Bronchial epithelial cell (primary cell): ENCODE results near the gene ITGB2. TPM values are rescaled to one million over a fixed set of nuclear protein-coding genes. Genes with fewer than 3 reads are reported as not detected.
A peak's percentile ranks its signal among the peaks of the same experiment; 100 is the strongest.

Experiments used
- DNase-seq: peaks from one replicate; pipeline ENCODE4 v3.0.0-alpha.2; 2010; ENCODE audit warnings: low read depth
- FAIRE-seq: peaks from 2 replicates; lab custom pipeline; 2011; peaks lifted over from hg19 to GRCh38; lab: Jason Lieb, UNC
- H3K27me3 ChIP-seq: 2 replicates; pipeline ENCODE4 v1.5.1; 2011; ENCODE audit warnings: low read length; ENCODE audit not compliant: control insufficient read depth, insufficient read depth
- H3K36me3 ChIP-seq: 2 replicates; pipeline ENCODE4 v1.5.1; 2011; ENCODE audit warnings: low read length; ENCODE audit not compliant: control insufficient read depth, insufficient read depth
- H3K4me3 ChIP-seq: 2 replicates; pipeline ENCODE4 v1.5.1; 2011; ENCODE audit warnings: mild to moderate bottlenecking, low read depth, low read length, control low read depth
- total RNA-seq: library from RNA; depleted of rRNA; stranded (reverse); fragments of >200 nt; gene quantifications from 2 replicates; pipeline ENCODE4 v1.2.1, GENCODE V29; 2014
- TF ChIP-seq, protein P1 (sequence below): IDR thresholded peaks from 2 replicates; pipeline ENCODE4 v1.5.1; 2011; ENCODE audit warnings: mild to moderate bottlenecking, moderate library complexity, low read length, control low read depth, inconsistent platforms; ENCODE audit not compliant: insufficient read depth, severe bottlenecking

The ITGB2 gene
- total RNA-seq, 1 donor from 2014 or later = 1.1 TPM

DNA sequence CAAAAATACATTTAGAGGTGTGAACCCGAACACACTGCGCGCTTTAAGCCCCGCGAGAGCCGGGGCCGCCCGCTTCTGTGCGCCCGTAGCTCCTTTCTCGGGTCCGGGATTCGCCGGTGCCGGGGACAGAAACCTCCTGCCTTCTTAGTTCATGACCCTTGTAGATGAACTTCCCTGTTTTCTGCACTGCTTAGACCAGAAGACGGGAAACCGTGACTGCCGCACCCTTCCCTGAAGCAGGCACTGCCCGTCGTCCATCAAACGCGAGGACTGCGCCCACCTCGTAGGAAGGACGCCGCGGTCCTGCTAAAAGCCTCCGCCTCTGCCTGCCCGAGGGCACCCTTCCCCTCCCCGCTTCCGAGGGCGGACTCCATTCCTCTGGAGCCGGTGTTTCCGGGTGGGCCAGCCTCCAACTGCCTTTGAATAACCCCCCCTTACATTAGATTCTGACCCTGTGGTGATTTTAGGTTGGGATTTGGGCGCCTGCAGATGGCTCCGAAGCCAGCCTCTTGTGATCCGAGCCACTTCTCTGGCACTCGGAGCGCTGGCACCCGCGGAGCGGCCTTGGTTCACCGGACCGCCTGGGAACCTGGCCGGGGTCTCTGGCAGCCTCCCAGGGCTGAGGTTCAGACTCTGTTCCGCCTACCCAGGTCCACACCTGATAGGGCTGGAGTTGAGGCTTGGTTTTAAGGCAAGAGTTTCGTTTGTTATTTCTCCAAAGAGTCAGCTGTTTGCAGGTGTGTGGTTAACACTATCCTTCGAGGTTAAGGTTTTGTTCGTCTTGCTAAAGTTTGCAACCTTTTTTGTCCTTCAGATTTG is 46.0 kb downstream of the ITGB2 start:
- Histone ChIP-seq H3K36me3 (no peaks in the 10 kb centered on the region), H3K4me3 (peak overlapping the region; percentile 72), H3K27me3 (no peaks in the 10 kb centered on the region)
- FAIRE-seq (no peak), DNase-seq (peak; percentile 9)
- TF ChIP-seq, protein P1, sequence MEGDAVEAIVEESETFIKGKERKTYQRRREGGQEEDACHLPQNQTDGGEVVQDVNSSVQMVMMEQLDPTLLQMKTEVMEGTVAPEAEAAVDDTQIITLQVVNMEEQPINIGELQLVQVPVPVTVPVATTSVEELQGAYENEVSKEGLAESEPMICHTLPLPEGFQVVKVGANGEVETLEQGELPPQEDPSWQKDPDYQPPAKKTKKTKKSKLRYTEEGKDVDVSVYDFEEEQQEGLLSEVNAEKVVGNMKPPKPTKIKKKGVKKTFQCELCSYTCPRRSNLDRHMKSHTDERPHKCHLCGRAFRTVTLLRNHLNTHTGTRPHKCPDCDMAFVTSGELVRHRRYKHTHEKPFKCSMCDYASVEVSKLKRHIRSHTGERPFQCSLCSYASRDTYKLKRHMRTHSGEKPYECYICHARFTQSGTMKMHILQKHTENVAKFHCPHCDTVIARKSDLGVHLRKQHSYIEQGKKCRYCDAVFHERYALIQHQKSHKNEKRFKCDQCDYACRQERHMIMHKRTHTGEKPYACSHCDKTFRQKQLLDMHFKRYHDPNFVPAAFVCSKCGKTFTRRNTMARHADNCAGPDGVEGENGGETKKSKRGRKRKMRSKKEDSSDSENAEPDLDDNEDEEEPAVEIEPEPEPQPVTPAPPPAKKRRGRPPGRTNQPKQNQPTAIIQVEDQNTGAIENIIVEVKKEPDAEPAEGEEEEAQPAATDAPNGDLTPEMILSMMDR = no peak

DNA sequence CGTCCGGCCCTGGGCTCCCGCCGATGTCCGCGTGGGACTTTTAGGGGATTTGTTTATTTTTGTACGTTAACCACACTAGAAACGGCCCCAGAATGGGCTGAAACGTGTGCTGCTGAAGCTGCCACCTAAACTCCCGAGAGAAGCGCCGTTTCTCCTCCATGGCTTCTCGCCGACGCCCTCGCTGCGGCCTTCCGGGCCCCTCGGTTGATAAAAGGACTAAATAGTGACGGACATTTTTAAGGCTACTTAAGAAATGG is 46.5 kb downstream of the ITGB2 start:
- FAIRE-seq (no peak), DNase-seq (peak; percentile 6)
- TF ChIP-seq, protein P1 = no peak
- H3K36me3 ChIP-seq = no peaks in the 10 kb centered on the region
- H3K27me3 ChIP-seq = no peaks in the 10 kb centered on the region
- H3K4me3 ChIP-seq = peak overlapping the region; percentile 72

DNA sequence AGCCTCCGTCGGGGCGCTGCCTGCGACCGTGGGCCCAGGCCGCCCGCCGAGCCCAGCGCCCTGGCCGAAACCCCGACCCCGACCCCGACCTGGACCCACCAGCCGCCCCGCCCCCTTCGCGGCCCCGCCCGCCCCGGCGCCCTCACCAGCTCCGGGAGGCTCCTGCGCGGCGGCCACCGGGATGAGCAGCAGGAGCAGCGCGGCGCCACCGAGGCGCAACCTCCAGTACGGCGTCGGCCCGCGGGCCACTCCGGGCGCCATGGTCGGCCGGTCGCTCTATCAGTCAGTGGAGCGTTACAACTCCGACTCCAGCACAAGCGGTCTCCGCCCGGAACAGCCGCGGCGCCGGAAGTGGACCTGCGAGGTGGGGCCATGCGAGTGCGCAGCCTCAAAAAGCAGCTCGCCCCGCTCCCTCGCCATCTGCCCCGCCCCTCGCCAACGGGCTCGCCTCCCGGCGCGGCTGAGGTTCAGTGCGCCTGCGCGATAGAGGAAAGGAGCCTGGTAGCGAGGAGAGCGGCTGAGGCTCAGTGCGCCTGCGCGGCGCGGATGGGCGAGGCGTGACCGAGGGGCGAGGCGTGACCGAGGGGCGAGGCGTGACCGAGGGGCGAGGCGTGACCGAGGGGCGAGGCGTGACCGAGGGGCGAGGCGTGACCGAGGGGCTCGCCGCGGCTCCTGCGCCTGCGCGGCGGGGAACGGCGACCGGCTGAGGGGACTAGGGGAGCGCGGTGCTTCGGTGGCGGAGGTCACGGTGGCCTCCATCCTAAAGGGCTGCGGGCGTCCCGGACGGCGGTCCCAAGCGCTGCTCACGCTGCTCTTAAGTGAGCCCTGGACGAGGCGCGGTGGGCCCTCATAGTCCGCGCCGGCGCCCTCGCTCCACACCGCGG is 47.1 kb downstream of the ITGB2 start, which contains the start of gene PTTG1IP:
PTTG1IP (minus strand) TSS at position 335 of the 884 bp plus-strand sequence; CDS start at position 261, 74 bp downstream.
- no peaks in the 10 kb centered on the region for H3K27me3 ChIP-seq
- TF ChIP-seq, protein P1 = no peak
- DNase-seq = peak; percentile 85
- H3K4me3 ChIP-seq = peak within 1 kb of the TSS; percentile 72
- FAIRE-seq = no peak
- no peaks in the 10 kb centered on the region for H3K36me3 ChIP-seq

GRCh38 chr21:44872649-44873355 is 47.9 kb downstream of the ITGB2 start:
- Histone ChIP-seq H3K36me3 (peaks cover 2% of the 10 kb centered on the region), H3K4me3 (peak overlapping the region; percentile 72), H3K27me3 (no peaks in the 10 kb centered on the region)
- FAIRE-seq (no peak), DNase-seq (no peak)
- TF ChIP-seq, protein P1 = no peak

DNA sequence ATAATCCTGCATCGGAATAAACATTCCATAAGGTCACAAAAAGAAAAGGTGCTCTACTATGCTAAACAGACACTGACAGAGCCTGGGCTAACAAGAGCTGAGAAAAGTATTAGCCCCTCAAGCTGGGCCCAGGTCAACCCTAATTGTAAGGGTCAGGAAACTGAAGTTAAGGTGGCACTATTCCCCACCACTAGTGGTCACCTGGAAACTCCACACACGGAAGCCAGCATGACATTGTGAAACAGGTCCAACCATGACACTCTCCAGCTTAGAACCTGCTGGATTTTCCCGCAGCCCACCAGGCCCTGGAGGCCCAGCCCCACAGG is 48.4 kb downstream of the ITGB2 start:
- Histone ChIP-seq H3K36me3 (peaks cover 2% of the 10 kb centered on the region), H3K4me3 (peak overlapping the region; percentile 72), H3K27me3 (no peaks in the 10 kb centered on the region)
- TF ChIP-seq, protein P1 = peak; percentile 12
- peak; percentile 25 for DNase-seq
- FAIRE-seq = no peak
